ENCODE measurements around the gene OR10D3. TPM values are rescaled to one million over a fixed set of nuclear protein-coding genes. Genes with fewer than 3 reads are reported as not detected.

OR10D3 gene
- total RNA-seq, 4 donors from 2014 or later: not detected

- 24 to 30% methylated on average over 1 of the region's 1 CpG for WGBS, 2 donors
- Histone ChIP-seq H3K27ac (no peak overlapping the region), H3K4me1 (no peaks in the 10 kb centered on the region), H3K36me3 (no peaks in the 10 kb centered on the region), H3K4me3 (no peak overlapping the region), H3K27me3 (no peaks in the 10 kb centered on the region), H3K9me3 (no peaks in the 10 kb centered on the region)
- TF ChIP-seq POLR2A (IDR thresholded peaks at IDR 0.05): no peak
- no peak for TF ChIP-seq CTCF (IDR thresholded peaks at IDR 0.05)
- DNase-seq: no peak
- intact Hi-C loops (cut with DNase I): no loop called here
Observed at GRCh38 chr11:124179310-124179709, 3.8 kb upstream of the OR10D3 start.

GRCh38 chr11:124190298-124191139, 7.4 kb downstream of the OR10D3 start:
- no peak for DNase-seq
- H3K36me3 ChIP-seq: no peaks in the 10 kb centered on the region
- intact Hi-C loops (cut with DNase I): loop anchor here (5.0 kb wide), 1 partner anchor 118 kb away; no protein-coding TSS in a partner anchor
- H3K27me3 ChIP-seq: no peaks in the 10 kb centered on the region
- WGBS, 2 donors: 74 to 88% methylated on average over 2 of the region's 2 CpGs
- H3K4me1 ChIP-seq: no peaks in the 10 kb centered on the region
- no peak for TF ChIP-seq POLR2A (IDR thresholded peaks at IDR 0.05)
- TF ChIP-seq CTCF (IDR thresholded peaks at IDR 0.05): no peak
- H3K9me3 ChIP-seq: no peaks in the 10 kb centered on the region
- no peak overlapping the region for H3K27ac ChIP-seq
- no peak overlapping the region for H3K4me3 ChIP-seq

- DNase-seq: no peak
- Histone ChIP-seq H3K36me3 (no peaks in the 10 kb centered on the region), H3K4me3 (no peak overlapping the region), H3K27me3 (no peaks in the 10 kb centered on the region), H3K27ac (peak overlapping the region in 1 of 4 donors; percentile 1), H3K4me1 (no peaks in the 10 kb centered on the region), H3K9me3 (no peaks in the 10 kb centered on the region)
- TF ChIP-seq CTCF (IDR thresholded peaks at IDR 0.05) (no peak), POLR2A (IDR thresholded peaks at IDR 0.05) (no peak)
- intact Hi-C loops (cut with DNase I): loop anchor here (5.0 kb wide), 1 partner anchor 121 kb away; no protein-coding TSS in a partner anchor
- 35 to 48% methylated on average over 6 of the region's 6 CpGs for WGBS, 2 donors
Observed at GRCh38 chr11:124193221-124194010, 10.3 kb downstream of the OR10D3 start.

GRCh38 chr11:124194293-124195188, 11.4 kb downstream of the OR10D3 start:
- Histone ChIP-seq H3K9me3 (no peaks in the 10 kb centered on the region), H3K4me1 (no peaks in the 10 kb centered on the region), H3K4me3 (no peak overlapping the region), H3K36me3 (no peaks in the 10 kb centered on the region), H3K27ac (peak overlapping the region in 2 of 4 donors; percentile 1 to 10), H3K27me3 (no peaks in the 10 kb centered on the region)
- 43 to 45% methylated on average over 6 of the region's 6 CpGs for WGBS, 2 donors
- TF ChIP-seq CTCF (IDR thresholded peaks at IDR 0.05) (no peak), POLR2A (IDR thresholded peaks at IDR 0.05) (no peak)
- intact Hi-C loops (cut with DNase I): loop anchor here (5.0 kb wide), 1 partner anchor 122 kb away; no protein-coding TSS in a partner anchor
- DNase-seq: no peak
